Measurements from ENCODE around the gene KIRREL3. TPM values are rescaled to one million over a fixed set of nuclear protein-coding genes. Genes with fewer than 3 reads are reported as not detected.

The KIRREL3 gene
- total and polyA plus RNA-seq, 2 of the 4 experiments (the other 2 are of a cell fraction): 10.9 to 15.9 TPM

GRCh38 chr11:126414615-126415014 is 586.0 kb downstream of the KIRREL3 start:
- Histone ChIP-seq H2BK5ac (ENCODE audit: low read depth, low read length, poor library complexity, severe bottlenecking) (no peak overlapping the region), H4K91ac (ENCODE audit: insufficient read depth, low read depth, low read length) (no peak overlapping the region), H3K14ac (replicated peaks; ENCODE audit: low read depth, low read length) (no peak overlapping the region), H3K27ac (ENCODE audit: insufficient read depth, low read length) (peak overlapping the region; percentile 60; the same call in 1 of the 2 replicates), H3K9me1 (ENCODE audit: insufficient read depth, low read length) (peaks cover 19% of the 10 kb centered on the region), H3K4me1 (ENCODE audit: control insufficient read depth, insufficient read depth, low read length) (peaks cover 23% of the 10 kb centered on the region), H4K5ac (ENCODE audit: low read depth, low read length) (no peak overlapping the region; the same call in 1 of the 2 replicates), H2BK120ac (ENCODE audit: low read depth, low read length) (no peak overlapping the region), H3K4ac (ENCODE audit: low read depth, low read length) (no peak overlapping the region), H2BK20ac (ENCODE audit: low read depth, low read length) (no peak overlapping the region), H3K9ac (ENCODE audit: low read depth, low read length) (no peak overlapping the region), H2BK15ac (ENCODE audit: low read depth, low read length) (no peak overlapping the region), H3K23ac (ENCODE audit: low read depth, low read length) (no peak overlapping the region), H2AFZ (replicated peaks; ENCODE audit: low read length, poor library complexity) (no peak overlapping the region), H3K18ac (ENCODE audit: low read depth, low read length) (no peak overlapping the region; the same call in 1 of the 2 replicates), H2AK9ac (replicated peaks; ENCODE audit: low read depth, low read length, poor library complexity) (peak overlapping the region; percentile 46), H3K79me1 (ENCODE audit: low read depth in 1 of 2, low read length in 2 of 2) (peaks cover 0 to 5% of the 10 kb centered on the region in 2 experiments; a peak in 1 of 4 replicates), H4K8ac (ENCODE audit: low read depth in 2 of 2, low read length in 2 of 2) (no peak overlapping the region), H2AK5ac (ENCODE audit: low read depth, low read length) (peak overlapping the region; percentile 24; the same call in 1 of the 2 replicates), H3K4me3 (ENCODE audit: insufficient read depth, low read depth, low read length) (no peak overlapping the region), H3K36me3 (ENCODE audit: control insufficient read depth, insufficient read depth, low read length) (peaks cover 8% of the 10 kb centered on the region; the same call in 1 of the 2 replicates), H3K4me2 (ENCODE audit: low read depth, low read length) (no peak overlapping the region), H3K27me3 (ENCODE audit: control insufficient read depth, insufficient read depth, low read length) (no peaks in the 10 kb centered on the region), H3K9me3 (ENCODE audit: control insufficient read depth, insufficient read depth, low read length) (no peaks in the 10 kb centered on the region), H4K20me1 (ENCODE audit: insufficient read depth, low read length) (no peaks in the 10 kb centered on the region; the same call in 1 of the 2 replicates), H3K56ac (ENCODE audit: extremely low read depth, insufficient read depth, low read length) (no peak overlapping the region)
- CTCF ChIA-PET: no interaction called here
- WGBS, 2 experiments (ENCODE audit: extremely low coverage in 2 of 2, insufficient read length in 1 of 2): no CpG with 5 or more reads among the region's 5 CpGs
- ATAC-seq (ENCODE audit: low read depth) (no peak), DNase-seq (no peak)
- no peak for TF ChIP-seq BHLHE40 (IDR thresholded peaks at IDR 0.05; ENCODE audit: low read depth, low read length)
- TF ChIP-seq POLR2A (IDR thresholded peaks at IDR 0.05; ENCODE audit: low read depth, low read length): no peak
- no peak for TF ChIP-seq MXI1 (IDR thresholded peaks at IDR 0.05; ENCODE audit: borderline replicate concordance, low read depth, low read length)
- TF ChIP-seq CTCF (conservative IDR thresholded peaks at IDR 0.05; ENCODE audit: low read depth, low read length): no peak
- TF ChIP-seq MAZ (IDR thresholded peaks at IDR 0.05; ENCODE audit: borderline replicate concordance, low read depth, low read length): no peak
- no peak for TF ChIP-seq CHD1 (IDR thresholded peaks at IDR 0.05; ENCODE audit: low read depth, low read length)
- no peak for TF ChIP-seq NFE2L2 (IDR thresholded peaks at IDR 0.05; ENCODE audit: low read depth, low read length)
- no peak for TF ChIP-seq FOS (IDR thresholded peaks at IDR 0.05; ENCODE audit: low read depth, low read length)
- TF ChIP-seq RFX5 (IDR thresholded peaks at IDR 0.05; ENCODE audit: low read depth, low read length): no peak
- TF ChIP-seq SMC3 (IDR thresholded peaks at IDR 0.05; ENCODE audit: low read depth, low read length): no peak
- TF ChIP-seq, protein P1, sequence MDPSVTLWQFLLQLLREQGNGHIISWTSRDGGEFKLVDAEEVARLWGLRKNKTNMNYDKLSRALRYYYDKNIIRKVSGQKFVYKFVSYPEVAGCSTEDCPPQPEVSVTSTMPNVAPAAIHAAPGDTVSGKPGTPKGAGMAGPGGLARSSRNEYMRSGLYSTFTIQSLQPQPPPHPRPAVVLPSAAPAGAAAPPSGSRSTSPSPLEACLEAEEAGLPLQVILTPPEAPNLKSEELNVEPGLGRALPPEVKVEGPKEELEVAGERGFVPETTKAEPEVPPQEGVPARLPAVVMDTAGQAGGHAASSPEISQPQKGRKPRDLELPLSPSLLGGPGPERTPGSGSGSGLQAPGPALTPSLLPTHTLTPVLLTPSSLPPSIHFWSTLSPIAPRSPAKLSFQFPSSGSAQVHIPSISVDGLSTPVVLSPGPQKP (IDR thresholded peaks at IDR 0.05; ENCODE audit: borderline replicate concordance, low read depth, low read length): no peak
- no peak for TF ChIP-seq RAD21 (IDR thresholded peaks at IDR 0.05; ENCODE audit: low read length)
- TF ChIP-seq USF2 (IDR thresholded peaks at IDR 0.05; ENCODE audit: low read depth, low read length): no peak
- TF ChIP-seq MAFK (IDR thresholded peaks at IDR 0.05; ENCODE audit: low read depth, low read length): no peak
- no peak for TF ChIP-seq CEBPB (IDR thresholded peaks at IDR 0.05; ENCODE audit: low read depth, low read length)
- TF ChIP-seq RCOR1 (IDR thresholded peaks at IDR 0.05; ENCODE audit: insufficient replicate concordance, low read length): no peak
- dilution Hi-C loops (cut with HindIII; ENCODE audit: low sequenced_read_pairs, unreplicated experiment) (no loop called here), in situ Hi-C loops (cut with MboI; ENCODE audit: low sequenced_read_pairs) (loop anchor here (10.0 kb wide), 1 partner anchor 100 kb away; no protein-coding TSS in a partner anchor), intact Hi-C loops (cut with micrococcal nuclease) (no loop called here)
- no TSS peak for BruUV-seq (replicated peaks)
- POLR2A ChIA-PET (ENCODE audit: unreplicated experiment): no interaction called here

All from IMR-90 (cell line).